Muscle of back (tissue), 11 donors: ENCODE data around the gene PIP4P1. TPM values are rescaled to one million over a fixed set of nuclear protein-coding genes. Genes with fewer than 3 reads are reported as not detected.
A peak's percentile ranks its signal among the peaks of the same experiment; 100 is the strongest.

ENCODE experiments used
- DNase-seq, 3 donors: peaks; one replicate each; pipeline versions ENCODE4 v3.0.0 to v3.0.0-alpha.2; 2013
- polyA plus RNA-seq, 10 donors: library from polyadenylated mRNA; unstranded; fragments of 120-200 nt; gene quantifications; one replicate each; pipeline ENCODE4 v1.2.1, GENCODE V29; 2013; ENCODE audit not compliant: insufficient read length in 10 of 10

The PIP4P1 gene
- polyA plus RNA-seq, 10 donors: 15.7 to 31.4 (median 19.8) TPM

DNA sequence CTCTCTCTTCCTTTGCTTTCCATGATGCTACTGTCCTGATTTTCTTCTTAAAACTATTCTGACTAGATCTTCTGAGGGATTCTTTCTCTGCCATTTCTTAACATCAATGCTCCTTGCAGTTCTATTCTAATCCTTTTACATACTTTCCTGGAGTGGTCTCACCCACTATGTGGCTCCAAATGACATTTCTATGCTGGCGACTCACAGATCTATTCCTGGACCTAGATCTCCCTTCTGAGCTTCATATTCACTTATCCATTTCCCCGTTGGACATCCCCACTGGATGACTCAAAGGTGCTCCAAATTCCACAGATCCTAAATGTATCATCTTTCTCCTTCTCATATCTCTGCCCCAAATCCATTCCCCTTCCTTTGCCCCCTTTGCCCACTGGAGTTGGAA, 52.0 kb downstream of the PIP4P1 start:
- peak in 1 of 3 donors; percentile 47 for DNase-seq

Other genes with a start within 250 kb of the PIP4P1 start
- not detected for gene OR11H6, start 237.7 kb downstream of the PIP4P1 start, polyA plus RNA-seq
- under 1 TPM in 5 of 10 donors, not detected in 5; 0.13 to 0.68 (median 0.30) TPM for gene OR11H7, start 232.5 kb downstream of the PIP4P1 start, polyA plus RNA-seq
- not detected for gene OR11H4, start 222.1 kb downstream of the PIP4P1 start, polyA plus RNA-seq
- 10 to 100 TPM; 10.2 to 14.8 (median 12.5) TPM for gene TTC5, start 155.5 kb downstream of the PIP4P1 start, polyA plus RNA-seq
- gene CCNB1IP1, start 128.2 kb downstream of the PIP4P1 start, polyA plus RNA-seq: 10 to 100 TPM; 49.0 to 76.0 (median 65.6) TPM
- gene PARP2, start 117.8 kb downstream of the PIP4P1 start, polyA plus RNA-seq: 10 to 100 TPM; 26.2 to 46.7 (median 32.9) TPM
- gene TEP1, start 47.9 kb downstream of the PIP4P1 start, polyA plus RNA-seq: 10 to 100 TPM; 12.0 to 22.2 (median 15.6) TPM
- gene KLHL33, start 25.3 kb downstream of the PIP4P1 start, polyA plus RNA-seq: 1 to 10 TPM in 5 of 10 donors, under 1 TPM in 5; 0.41 to 1.8 (median 0.97) TPM
- 10 to 100 TPM; 24.8 to 50.0 (median 32.4) TPM for gene OSGEP, start 6.6 kb downstream of the PIP4P1 start, polyA plus RNA-seq
- gene APEX1, start 6.2 kb downstream of the PIP4P1 start, polyA plus RNA-seq: 100 to 1,000 TPM; 136 to 200 (median 160) TPM
- gene PNP, start 8.0 kb upstream of the PIP4P1 start, polyA plus RNA-seq: 10 to 100 TPM in 8 of 10 donors, 1 to 10 TPM in 2; 8.7 to 17.2 (median 11.9) TPM
- under 1 TPM in 2 of 10 donors, not detected in 8; 0.18 to 0.21 TPM for gene RNASE10, start 44.1 kb upstream of the PIP4P1 start, polyA plus RNA-seq
- not detected for gene RNASE9, start 99.6 kb upstream of the PIP4P1 start, polyA plus RNA-seq
- not detected for gene RNASE11, start 126.6 kb upstream of the PIP4P1 start, polyA plus RNA-seq
- not detected for gene RNASE12, start 129.9 kb upstream of the PIP4P1 start, polyA plus RNA-seq
- not detected for gene OR6S1, start 180.3 kb upstream of the PIP4P1 start, polyA plus RNA-seq
- 10 to 100 TPM in 1 of 10 donors, 1 to 10 TPM in 9; 1.3 to 10.3 (median 4.0) TPM for gene RNASE4, start 223.1 kb upstream of the PIP4P1 start, polyA plus RNA-seq
- gene ANG, start 227.3 kb upstream of the PIP4P1 start, polyA plus RNA-seq: 1 to 10 TPM; 2.2 to 3.6 (median 2.6) TPM